Endodermal cell (in vitro differentiated cells): ENCODE data around the gene ZBTB8B. TPM values are rescaled to one million over a fixed set of nuclear protein-coding genes. Genes with fewer than 3 reads are reported as not detected.

ENCODE experiments used
- DNase-seq: peaks from one replicate; pipeline ENCODE4 v3.0.0-alpha.2; 2017
- H3K27ac ChIP-seq: 2 replicates; pipeline ENCODE4 v1.5.1; 2013; ENCODE audit warnings: mild to moderate bottlenecking, low read depth, low read length, moderate library complexity
- H3K27me3 ChIP-seq: 2 replicates; pipeline ENCODE4 v1.6.1; 2013; ENCODE audit warnings: mild to moderate bottlenecking, low read length, moderate library complexity; ENCODE audit not compliant: insufficient read depth, control insufficient read depth, poor library complexity, severe bottlenecking
- H3K36me3 ChIP-seq: 2 replicates; pipeline ENCODE4 v1.7.0; 2013; ENCODE audit warnings: mild to moderate bottlenecking, low read length, moderate library complexity; ENCODE audit not compliant: control insufficient read depth, insufficient read depth
- H3K4me1 ChIP-seq: one replicate; pipeline ENCODE4 v1.7.0; 2013; ENCODE audit warnings: low read length; ENCODE audit not compliant: control insufficient read depth, insufficient read depth
- H3K4me3 ChIP-seq: 2 replicates; pipeline ENCODE4 v1.5.1; 2013; ENCODE audit warnings: mild to moderate bottlenecking, low read length, moderate library complexity
- H3K9ac ChIP-seq: 2 replicates; pipeline ENCODE4 v1.6.1; 2013; ENCODE audit warnings: mild to moderate bottlenecking, low read length, moderate library complexity; ENCODE audit not compliant: poor library complexity, severe bottlenecking; ENCODE audit errors: extremely low read depth
- H3K9me3 ChIP-seq: 2 replicates; pipeline ENCODE4 v1.6.1; 2013; ENCODE audit warnings: mild to moderate bottlenecking, low read length, moderate library complexity; ENCODE audit not compliant: control insufficient read depth
- H3K27ac Mint-ChIP-seq: 2 replicates; pipeline ENCODE4 v1.8.0; 2020; ENCODE audit warnings: mixed read lengths
- H3K27me3 Mint-ChIP-seq: 2 replicates; pipeline ENCODE4 v1.8.0; 2021; ENCODE audit warnings: mild to moderate bottlenecking, mixed read lengths; ENCODE audit not compliant: insufficient read depth
- H3K36me3 Mint-ChIP-seq: 2 replicates; pipeline ENCODE4 v1.8.0; 2020; ENCODE audit warnings: low read depth, mixed read lengths
- H3K4me1 Mint-ChIP-seq: 2 replicates; pipeline ENCODE4 v1.8.0; 2020; ENCODE audit warnings: mixed read lengths
- H3K4me3 Mint-ChIP-seq: 2 replicates; pipeline ENCODE4 v1.8.0; 2020; ENCODE audit warnings: mild to moderate bottlenecking, moderate library complexity, mixed read lengths
- H3K9me3 Mint-ChIP-seq: 2 replicates; pipeline ENCODE4 v1.8.0; 2020; ENCODE audit warnings: mild to moderate bottlenecking, mixed read lengths
- WGBS, 2 experiments: methylation state at CpG; one replicate each; pipeline versions ENCODE4 v1.1.5 to v1.1.7; 2013; ENCODE audit warnings: missing lambda C conversion rate in 2 of 2, mixed read lengths in 1 of 2; ENCODE audit not compliant: insufficient coverage in 1 of 2, insufficient read length in 1 of 2; 5-methylcytosine and 5-hydroxymethylcytosine counted together
- total RNA-seq, 2 donors: library from RNA; stranded (reverse); fragmentation: NEBNext Ultra II Directional in 1 of 2; extraction: Animal tissue kit (Norgen Biotek cat#: 25700) in 1 of 2; gene quantifications; 2 replicates in 1 of 2; 3 replicates in 1 of 2; pipeline ENCODE4 v1.2.1, GENCODE V29; 2021
- TF ChIP-seq, protein P1 (sequence below): fragments of 200-600 bp; sonication (generic); conservative IDR thresholded peaks from 2 replicates; pipeline ENCODE4 v1.5.0; 2021; ENCODE audit warnings: antibody characterized with exemption, mild to moderate bottlenecking

The ZBTB8B gene
- total RNA-seq, 2 donors from 2014 or later, result 2.7 to 5.0 TPM

DNA sequence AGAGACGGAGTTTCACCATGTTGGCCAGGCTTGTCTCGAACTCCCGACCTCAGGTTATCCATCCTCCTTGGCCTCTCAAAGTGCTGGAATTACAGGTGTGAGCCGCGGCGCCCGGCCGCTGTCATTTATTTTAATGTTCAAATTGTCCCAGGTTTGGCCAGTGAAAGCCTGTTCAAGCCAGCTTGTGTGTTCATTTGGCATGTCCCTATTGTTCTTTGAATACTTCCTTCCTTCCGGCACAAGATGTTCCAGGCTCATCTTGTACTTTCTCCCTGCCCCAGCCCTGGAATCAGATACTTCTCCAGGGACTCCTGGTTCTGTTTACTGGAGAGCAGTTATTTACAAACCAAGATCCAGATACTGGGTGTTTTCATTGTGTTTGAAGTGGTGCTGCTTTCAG lies 37.0 kb downstream of the ZBTB8B start:
- Mint-ChIP-seq H3K27ac (no peak overlapping the region), H3K4me3 (peak overlapping the region; percentile 75)
- 90 to 96% methylated on average over 9 of the region's 9 CpGs for WGBS, 2 experiments

DNA sequence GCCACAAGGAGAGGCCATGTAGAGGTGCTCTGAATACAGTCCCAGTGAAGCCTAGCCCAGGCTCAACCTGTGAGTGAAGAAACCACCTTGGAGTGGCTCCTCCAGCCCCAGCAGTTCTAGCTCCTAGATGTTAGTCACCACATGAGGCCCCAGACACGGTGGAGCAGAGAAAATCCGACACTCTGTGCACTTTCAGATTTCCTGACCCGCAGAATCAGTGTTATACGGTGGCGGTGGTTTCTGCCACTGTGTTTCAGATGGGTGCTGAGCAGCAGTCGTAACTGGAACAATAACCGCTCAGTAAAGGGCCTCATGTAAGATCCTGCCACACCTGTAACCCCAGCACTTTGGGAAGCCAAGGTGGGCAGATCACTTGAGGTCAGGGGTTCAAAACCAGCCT lies 38.3 kb downstream of the ZBTB8B start:
- H3K27ac Mint-ChIP-seq, result no peak overlapping the region
- WGBS, 2 experiments, result 95 to 100% methylated on average over 7 of the region's 7 CpGs

More for the DNA sequence above, 37.0 kb downstream of the ZBTB8B start:
- TF ChIP-seq, protein P1, sequence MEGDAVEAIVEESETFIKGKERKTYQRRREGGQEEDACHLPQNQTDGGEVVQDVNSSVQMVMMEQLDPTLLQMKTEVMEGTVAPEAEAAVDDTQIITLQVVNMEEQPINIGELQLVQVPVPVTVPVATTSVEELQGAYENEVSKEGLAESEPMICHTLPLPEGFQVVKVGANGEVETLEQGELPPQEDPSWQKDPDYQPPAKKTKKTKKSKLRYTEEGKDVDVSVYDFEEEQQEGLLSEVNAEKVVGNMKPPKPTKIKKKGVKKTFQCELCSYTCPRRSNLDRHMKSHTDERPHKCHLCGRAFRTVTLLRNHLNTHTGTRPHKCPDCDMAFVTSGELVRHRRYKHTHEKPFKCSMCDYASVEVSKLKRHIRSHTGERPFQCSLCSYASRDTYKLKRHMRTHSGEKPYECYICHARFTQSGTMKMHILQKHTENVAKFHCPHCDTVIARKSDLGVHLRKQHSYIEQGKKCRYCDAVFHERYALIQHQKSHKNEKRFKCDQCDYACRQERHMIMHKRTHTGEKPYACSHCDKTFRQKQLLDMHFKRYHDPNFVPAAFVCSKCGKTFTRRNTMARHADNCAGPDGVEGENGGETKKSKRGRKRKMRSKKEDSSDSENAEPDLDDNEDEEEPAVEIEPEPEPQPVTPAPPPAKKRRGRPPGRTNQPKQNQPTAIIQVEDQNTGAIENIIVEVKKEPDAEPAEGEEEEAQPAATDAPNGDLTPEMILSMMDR, result no peak
- Histone ChIP-seq H3K9ac (no peak overlapping the region), H3K4me1 (no peaks in the 10 kb centered on the region), H3K4me3 (no peak overlapping the region), H3K9me3 (no peaks in the 10 kb centered on the region), H3K36me3 (no peaks in the 10 kb centered on the region), H3K27ac (no peak overlapping the region), H3K27me3 (no peaks in the 10 kb centered on the region)
- no peaks in the 10 kb centered on the region for H3K9me3 Mint-ChIP-seq
- no peaks in the 10 kb centered on the region for H3K27me3 Mint-ChIP-seq
- DNase-seq, result no peak
- no peaks in the 10 kb centered on the region for H3K36me3 Mint-ChIP-seq
- H3K4me1 Mint-ChIP-seq, result peaks cover 12% of the 10 kb centered on the region

DNA sequence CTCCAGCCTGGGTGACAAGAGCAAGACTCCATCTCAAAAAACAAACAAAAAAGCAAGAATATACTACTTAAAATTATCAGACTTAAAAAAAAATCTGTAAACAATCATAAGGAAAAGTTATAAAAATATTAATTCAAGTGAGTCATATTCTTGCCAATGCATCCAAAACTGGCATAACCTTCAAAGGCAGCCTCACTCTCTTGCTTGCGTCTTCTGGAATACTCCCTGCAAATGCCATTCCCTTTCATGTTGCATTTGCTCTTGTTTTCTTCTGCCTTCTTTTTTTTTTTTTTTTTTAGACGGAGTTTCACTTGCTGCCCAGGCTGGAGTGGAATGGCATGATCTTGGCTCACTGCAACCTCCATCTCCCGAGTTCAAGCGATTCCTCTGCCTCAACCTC lies 42.1 kb downstream of the ZBTB8B start:
- Histone ChIP-seq H3K36me3 (no peaks in the 10 kb centered on the region), H3K9ac (no peak overlapping the region), H3K4me1 (no peaks in the 10 kb centered on the region), H3K27ac (no peak overlapping the region), H3K9me3 (no peaks in the 10 kb centered on the region), H3K4me3 (no peak overlapping the region), H3K27me3 (no peaks in the 10 kb centered on the region)
- Mint-ChIP-seq H3K27ac (no peak overlapping the region), H3K9me3 (peaks cover 4% of the 10 kb centered on the region), H3K4me1 (no peaks in the 10 kb centered on the region), H3K27me3 (no peaks in the 10 kb centered on the region), H3K4me3 (no peak overlapping the region), H3K36me3 (no peaks in the 10 kb centered on the region)
- TF ChIP-seq, protein P1, result no peak
- DNase-seq, result no peak
- 83 to 92% methylated on average over 4 of the region's 4 CpGs for WGBS, 2 experiments

More for the DNA sequence above, 38.3 kb downstream of the ZBTB8B start:
- H3K27me3 ChIP-seq, result no peaks in the 10 kb centered on the region
- no peak overlapping the region for H3K4me3 ChIP-seq
- no peaks in the 10 kb centered on the region for H3K9me3 ChIP-seq
- no peak overlapping the region for H3K27ac ChIP-seq
- no peaks in the 10 kb centered on the region for H3K9me3 Mint-ChIP-seq
- no peaks in the 10 kb centered on the region for H3K36me3 ChIP-seq
- peaks cover 7% of the 10 kb centered on the region for H3K4me1 Mint-ChIP-seq
- no peak overlapping the region for H3K9ac ChIP-seq
- no peaks in the 10 kb centered on the region for H3K4me1 ChIP-seq
- no peaks in the 10 kb centered on the region for H3K36me3 Mint-ChIP-seq
- no peak overlapping the region for H3K4me3 Mint-ChIP-seq
- TF ChIP-seq, protein P1, result no peak
- no peak for DNase-seq
- H3K27me3 Mint-ChIP-seq, result no peaks in the 10 kb centered on the region
